GM21786 (cell line): Measurements from ENCODE around the gene DYNLT2B.
"Not testable (repeated sequence)": the region's sequence is repeated elsewhere in the genome, so short reads cannot be mapped to it uniquely, and the experiment has no call there.

ENCODE experiments used
- ATAC-seq: cut with Tn5 transposase; IDR thresholded peaks from one replicate; pipeline ENCODE4 v1.9.1; 2021; ENCODE audit not compliant: unreplicated experiment

The DYNLT2B gene

DNA sequence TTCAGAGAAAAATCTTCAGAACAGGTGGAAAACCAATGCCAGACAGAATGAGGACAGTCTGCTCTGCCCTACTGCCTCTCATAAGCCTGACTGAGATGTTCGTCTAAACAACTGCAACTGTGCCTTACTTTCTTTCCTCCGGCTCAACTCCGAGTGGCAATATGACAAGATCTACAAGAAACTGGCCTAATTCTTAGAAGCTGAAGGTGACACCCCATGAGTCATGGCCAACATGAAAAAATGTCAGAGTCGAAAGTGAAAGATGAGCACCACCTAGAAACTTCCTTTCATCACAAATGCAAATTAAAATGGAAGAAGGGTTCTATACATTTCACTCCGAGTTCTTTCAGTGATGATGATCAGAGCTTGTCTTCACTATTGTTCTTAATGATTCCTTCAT is 43.5 kb downstream of the DYNLT2B start:
- peak; percentile 85 for ATAC-seq

DNA sequence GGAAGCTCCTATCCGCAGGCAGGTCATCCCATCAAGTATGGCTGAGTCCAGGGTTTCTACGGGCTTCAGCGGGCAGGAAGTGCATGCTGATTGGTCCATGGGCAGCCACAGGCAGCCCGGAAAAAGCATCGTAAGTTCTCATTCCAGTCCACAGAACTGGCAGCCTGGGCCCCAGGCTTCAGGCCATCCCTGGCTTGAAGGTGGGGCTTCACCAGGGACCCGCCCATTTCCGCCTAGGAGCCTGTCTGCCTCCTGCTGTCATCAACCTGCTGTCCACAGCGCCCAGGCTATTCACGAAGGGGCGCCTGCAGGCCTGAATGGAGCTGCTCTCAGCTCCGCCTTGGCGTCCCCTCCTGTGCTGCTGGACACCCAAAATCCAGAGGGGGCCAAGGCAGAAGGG is 44.4 kb downstream of the DYNLT2B start:
- no peak for ATAC-seq

DNA sequence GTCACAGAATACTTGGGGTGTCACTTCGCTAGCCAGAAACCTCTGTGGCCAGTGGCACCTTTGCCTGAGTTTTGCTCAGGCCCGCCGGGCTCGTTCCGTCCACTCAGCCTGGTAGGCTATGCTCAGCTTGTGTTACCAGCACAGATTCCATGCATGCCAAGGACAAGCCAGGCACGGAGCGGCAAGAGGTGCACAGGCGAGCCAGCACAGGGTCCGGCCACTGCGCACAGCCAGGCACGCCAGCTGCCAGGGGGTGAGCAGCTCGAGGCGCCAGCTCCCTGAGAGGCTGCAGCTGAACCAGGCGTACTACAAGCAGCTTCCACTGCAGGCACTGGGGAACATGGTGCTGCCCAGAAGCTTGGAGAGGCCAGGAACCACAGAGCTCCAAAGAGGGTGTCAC is 45.2 kb downstream of the DYNLT2B start:
- ATAC-seq = no peak

DNA sequence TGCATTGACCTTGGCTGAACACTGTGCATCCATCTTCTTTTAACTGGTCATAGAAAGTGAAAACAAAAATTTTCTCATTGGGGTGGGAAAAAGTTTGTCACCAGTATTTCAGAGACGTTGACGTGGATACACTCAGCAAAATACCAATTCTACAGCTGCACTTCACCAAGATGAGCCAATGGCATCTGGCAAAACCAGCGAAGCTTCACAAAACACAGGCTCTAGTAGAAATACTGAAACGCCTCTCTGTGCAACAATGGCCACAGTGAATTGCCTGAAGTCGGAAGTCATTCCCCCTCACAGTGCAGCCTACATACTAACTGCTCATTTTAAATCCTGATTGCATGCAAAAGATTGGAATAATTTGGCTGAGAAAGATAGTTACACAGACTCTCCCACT is 47.5 kb downstream of the DYNLT2B start:
- ATAC-seq = no peak

DNA sequence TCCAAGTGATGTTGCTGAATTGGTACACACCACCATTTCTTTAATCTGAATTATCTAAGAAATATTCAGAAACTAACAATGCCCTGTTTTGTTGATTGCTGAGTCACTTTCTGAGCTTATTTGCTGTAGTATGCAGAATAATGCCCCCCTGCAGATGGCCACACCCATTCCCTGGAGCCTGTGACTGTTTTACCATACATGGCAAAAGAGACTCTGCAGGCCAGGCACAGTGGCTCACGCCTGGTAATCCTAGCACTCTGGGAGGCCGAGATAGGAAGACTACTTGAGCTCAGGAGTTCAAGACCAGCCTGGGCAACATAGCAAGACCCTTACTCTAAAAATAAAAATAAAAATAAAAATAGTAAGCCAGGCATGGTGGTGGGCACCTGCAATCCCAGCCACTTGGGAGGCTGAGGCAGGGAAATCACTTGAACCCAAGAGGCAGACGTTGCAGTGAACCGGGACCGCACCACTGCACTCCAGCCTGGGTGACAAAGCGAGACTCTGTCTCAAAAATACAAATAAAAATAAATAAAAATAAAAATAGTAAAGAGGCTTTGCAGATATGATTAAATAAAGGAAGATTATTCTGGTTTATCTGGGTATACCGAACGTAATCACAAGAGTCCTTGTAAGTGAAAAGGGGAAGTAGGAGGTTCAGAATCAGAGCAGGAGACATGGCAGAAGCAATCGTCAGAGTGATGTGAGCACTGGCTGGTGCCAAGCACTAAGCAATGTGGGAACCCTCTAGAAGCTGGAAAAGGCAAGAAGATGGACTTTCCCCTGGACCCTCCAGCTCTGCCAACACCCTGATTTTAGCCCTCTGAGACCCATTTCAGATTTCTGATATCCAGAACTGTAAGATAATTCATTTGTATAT is 49.5 kb downstream of the DYNLT2B start:
- ATAC-seq = no peak

DNA sequence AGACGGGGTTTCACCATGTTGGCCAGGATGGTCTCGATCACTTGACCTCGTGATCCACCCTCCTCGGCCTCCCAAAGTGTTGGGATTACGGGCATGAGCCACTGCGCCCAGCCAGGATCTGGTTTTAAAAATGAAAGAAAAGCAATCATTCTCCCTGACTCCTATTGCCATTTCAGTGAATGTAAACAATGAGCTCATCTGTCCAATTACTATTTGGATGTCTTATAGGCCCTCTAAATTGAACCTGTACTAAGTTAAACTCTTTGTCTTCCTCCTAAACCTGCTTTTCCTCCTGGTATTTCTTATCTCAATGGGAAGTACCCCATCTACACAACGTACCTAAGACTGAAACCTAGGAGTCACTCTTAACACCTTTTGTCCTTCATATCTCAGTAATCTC is 54.2 kb downstream of the DYNLT2B start:
- ATAC-seq = no peak

DNA sequence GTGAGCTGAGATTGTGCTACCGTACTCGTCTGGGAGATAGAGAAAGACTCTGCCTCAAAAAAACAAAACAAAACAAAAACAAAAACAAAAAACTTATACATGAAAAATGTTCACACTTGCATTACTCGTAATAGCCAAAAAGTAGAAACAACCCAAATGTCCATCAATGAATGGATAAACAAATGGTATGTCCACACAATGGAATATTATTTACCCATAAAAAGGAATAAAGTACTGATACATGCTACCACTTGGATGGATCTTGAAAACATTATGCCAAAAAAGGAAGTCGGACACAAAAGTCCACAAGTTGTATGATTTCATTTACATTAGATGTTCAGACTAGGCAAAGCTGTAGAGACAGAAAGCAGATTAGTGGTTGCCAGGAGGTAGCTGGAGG is 57.3 kb downstream of the DYNLT2B start:
- no peak for ATAC-seq

DNA sequence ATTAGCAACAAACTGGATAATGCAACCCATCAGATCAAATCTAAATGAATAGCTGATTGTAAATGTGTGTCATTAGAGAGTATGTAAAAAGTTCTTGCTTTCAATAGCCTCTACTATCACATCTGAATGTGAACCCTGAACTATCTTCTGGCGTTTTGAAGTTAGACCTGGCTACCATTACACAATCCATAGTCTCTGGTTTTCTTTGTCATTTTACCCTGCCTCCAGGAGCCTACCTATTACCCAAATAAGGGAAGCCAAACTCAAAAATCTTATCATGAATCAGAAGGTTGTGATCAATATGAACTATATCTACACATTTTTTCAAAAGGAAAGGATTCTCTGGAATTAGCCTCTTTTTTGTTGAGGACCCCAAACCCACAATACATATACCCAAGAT is 62.3 kb downstream of the DYNLT2B start:
- no peak for ATAC-seq

DNA sequence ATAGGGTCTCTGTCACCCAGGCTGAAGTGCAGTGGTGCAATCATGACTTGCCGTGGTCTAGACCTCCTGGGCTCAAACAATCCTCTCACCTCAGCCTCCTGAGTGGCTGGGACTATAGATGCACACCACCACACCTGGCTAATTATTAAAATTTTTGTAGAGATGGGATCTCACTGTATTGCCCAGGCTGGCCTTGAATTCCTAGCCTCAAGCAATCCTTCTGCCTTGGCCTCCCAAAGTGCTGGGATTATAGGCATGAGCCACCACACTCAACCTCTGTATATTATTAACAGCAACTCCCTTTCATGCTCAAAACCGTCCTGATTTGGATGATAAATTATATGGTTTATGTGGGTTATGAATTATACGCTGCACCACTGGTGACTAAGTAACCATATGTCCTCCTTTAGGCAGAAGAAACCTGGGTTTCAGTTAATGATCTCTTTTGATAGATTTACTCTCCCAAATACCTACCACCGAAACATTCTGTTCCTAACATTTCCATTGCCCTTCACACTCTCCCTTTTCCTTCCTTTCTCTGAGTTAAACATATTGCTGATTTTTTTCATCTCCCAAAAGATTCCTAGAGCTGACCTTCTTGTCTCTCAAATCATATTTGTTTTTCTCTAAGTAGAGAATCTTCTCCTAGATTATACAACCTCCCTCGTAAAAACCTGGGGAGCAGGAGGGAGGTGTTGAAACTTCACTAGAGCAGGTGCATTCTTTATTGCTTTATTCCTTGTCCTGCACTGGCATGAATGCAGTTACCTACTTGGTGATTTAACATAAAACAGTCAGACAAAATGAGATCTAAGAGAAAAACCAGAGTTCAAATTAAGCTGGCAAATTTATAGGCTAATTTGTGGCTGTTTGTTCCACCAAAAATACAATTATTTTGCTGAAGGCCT is 63.4 kb downstream of the DYNLT2B start:
- no peak for ATAC-seq

DNA sequence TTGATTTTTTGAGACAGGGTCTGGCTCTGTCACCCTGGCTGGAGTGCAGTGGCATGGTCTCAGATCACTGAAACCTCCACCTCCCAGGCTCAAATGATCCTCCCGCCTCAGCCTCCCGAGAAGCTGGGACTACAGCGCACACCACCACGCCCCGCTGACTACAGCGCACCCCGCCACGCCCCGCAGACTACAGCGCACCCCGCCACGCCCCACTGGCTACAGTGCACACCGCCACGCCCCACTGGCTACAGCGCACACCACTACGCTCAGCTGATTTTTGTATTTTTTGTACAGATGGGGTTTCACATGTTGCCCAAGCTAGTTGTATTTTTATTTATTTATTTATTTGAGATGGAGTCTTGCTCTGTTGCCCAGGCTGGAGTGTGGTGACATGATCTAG is 66.1 kb downstream of the DYNLT2B start:
- no peak for ATAC-seq

DNA sequence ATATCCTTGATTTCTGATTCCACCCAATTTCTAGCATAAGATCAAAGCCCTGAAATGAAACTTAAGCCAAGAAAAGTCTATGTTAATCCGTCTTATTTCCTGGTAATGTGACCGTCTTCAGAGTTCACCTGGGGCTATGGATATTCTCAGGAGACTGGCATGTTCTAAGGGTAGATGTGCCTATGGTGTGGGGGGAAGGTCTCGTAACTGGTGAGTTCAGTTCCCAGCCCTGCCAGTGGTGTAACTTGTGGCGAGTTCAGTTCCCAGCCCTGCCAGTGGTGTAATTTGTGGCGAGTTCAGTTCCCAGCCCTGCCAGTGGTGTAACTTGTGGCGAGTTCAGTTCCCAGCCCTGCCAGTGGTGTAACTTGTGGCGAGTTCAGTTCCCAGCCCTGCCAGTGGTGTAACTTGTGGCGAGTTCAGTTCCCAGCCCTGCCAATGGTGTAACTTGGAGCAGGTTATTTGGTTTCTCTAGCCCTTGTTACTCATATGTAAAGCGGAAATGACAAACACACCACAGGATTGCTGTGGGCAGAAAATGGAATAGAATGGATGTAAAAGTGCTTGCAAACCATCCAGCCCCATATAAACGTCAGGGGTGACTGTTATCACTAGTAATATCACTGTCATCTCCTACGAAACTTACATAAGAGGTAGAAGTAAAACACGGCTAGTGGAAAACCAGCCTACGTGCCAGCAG is 71.3 kb downstream of the DYNLT2B start:
- no peak for ATAC-seq

DNA sequence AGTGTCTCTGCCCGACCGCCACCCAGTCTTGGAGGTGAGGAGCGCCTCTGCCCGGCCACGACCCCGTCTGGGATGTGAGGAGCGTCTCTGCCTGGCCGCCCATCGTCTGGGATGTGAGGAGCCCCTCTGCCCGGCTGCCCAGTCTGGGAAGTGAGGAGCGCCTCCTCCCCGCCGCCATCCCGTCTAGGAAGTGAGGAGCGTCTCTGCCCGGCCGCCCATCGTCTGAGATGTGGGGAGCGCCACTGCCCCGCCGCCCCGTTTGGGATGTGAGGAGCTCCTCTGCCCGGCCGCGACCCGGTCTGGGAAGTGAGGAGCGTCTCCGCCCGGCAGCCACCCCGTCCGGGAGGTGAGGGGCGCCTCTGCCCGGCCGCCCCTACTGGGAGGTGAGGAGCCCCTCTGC is 73.9 kb downstream of the DYNLT2B start:
- not testable (repeated sequence) for ATAC-seq

DNA sequence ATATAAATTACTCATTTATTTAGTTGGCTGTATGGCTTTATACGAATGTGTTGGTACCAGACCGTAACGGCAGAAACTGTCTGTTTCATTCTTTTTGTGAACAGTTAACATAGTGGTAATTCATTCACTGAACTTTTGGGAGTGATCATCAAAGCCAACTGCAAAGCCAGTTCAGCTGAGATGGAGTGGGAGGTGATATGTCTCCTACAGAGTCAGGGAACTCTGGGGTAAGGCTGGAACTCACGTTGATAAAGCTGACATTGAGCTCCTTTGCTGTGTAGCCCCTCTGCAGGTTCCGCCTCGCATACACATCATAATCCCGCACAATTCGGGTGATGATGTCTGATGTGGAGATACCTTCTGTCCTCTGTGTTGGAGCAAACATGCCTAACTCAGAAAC is 76.3 kb downstream of the DYNLT2B start:
- no peak for ATAC-seq
